Activated naive CD8-positive, alpha-beta T cell treated with anti-CD3 and anti-CD28 coated beads, Interleukin-2, amount 10 ng/mL, durations not matched to agents 7 days and 5 days (primary cell): ENCODE results near the gene CROCC2. TPM values are rescaled to one million over a fixed set of nuclear protein-coding genes. Genes with fewer than 3 reads are reported as not detected.

Source experiments
- ATAC-seq: fragments of 150-1000 bp; cut with Tn5 transposase; one replicate; pipeline ENCODE4 v1.10.0; 2021; ENCODE audit warnings: low read depth, moderate library complexity
- POLR2A ChIA-PET: fragments of 350-600 bp; sonication (Branson Sonifier 250); formaldehyde crosslinking; loops from one replicate; lab custom pipeline; 2021; ENCODE audit warnings: antibody characterized with exemption; lab: Charles Lee
- DNase-seq: peaks from one replicate; pipeline ENCODE4 v3.0.0; 2021
- H3K27ac Mint-ChIP-seq: one replicate; pipeline ENCODE4 v1.8.0; 2022; ENCODE audit warnings: mild to moderate bottlenecking, mixed read lengths
- H3K27me3 Mint-ChIP-seq: one replicate; pipeline ENCODE4 v1.8.0; 2022; ENCODE audit warnings: mild to moderate bottlenecking, moderate library complexity, mixed read lengths
- H3K36me3 Mint-ChIP-seq: one replicate; pipeline ENCODE4 v1.8.0; 2021; ENCODE audit warnings: mild to moderate bottlenecking, mixed read lengths
- H3K4me1 Mint-ChIP-seq: one replicate; pipeline ENCODE4 v1.8.0; 2021; ENCODE audit warnings: mixed read lengths
- H3K4me3 Mint-ChIP-seq: one replicate; pipeline ENCODE4 v1.8.0; 2022; ENCODE audit warnings: mild to moderate bottlenecking, moderate library complexity, mixed read lengths
- H3K9me3 Mint-ChIP-seq: one replicate; pipeline ENCODE4 v1.8.0; 2021; ENCODE audit warnings: mixed read lengths
- total RNA-seq, 2 experiments: library from RNA; stranded (reverse); gene quantifications; one replicate each; pipeline ENCODE4 v1.2.3, GENCODE V29; 2021

CROCC2 gene
- total RNA-seq, 2 experiments from 2014 or later: not detected

DNA sequence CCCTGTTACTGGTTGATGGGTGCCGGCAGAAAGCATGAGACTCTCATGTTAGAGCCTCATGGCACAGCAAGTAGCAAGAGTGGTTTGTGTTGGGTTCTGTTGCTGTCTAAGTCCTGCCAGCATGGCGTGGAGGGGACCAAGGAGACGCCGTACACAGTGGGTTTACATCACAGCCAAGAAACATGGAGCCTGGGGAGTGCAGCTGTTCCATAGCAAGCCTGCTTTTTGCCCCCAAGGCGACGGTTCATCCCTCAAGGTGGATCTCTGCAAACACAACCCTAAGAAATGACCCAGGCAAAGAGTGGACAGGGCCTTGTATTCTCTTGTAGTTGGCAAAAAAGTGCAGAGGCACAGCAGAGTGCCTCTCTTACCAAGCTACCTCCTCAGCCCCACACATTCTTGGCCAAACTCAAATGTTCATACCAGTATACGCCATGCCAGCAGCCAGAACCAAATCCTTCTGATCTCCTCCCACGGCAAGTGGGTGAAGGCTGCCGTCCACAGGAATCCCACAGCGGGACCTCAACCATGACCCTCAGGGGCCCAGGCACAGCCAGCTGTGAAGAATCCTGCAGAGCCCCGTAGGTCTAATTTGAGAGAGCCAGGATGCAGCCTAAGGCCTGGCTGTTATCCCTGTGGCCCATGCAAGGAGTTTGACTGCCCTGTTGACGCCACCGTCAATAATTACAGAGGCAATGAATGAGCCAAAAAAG is 111.2 kb downstream of the CROCC2 start:
- Mint-ChIP-seq H3K4me3 (no peak overlapping the region), H3K4me1 (peaks cover 2% of the 10 kb centered on the region), H3K9me3 (peaks cover 5% of the 10 kb centered on the region), H3K27ac (no peak overlapping the region), H3K36me3 (no peaks in the 10 kb centered on the region), H3K27me3 (no peaks in the 10 kb centered on the region)
- POLR2A ChIA-PET: interaction anchor here (0.7 kb wide), 1 partner anchor 302 kb away, joined by 4 read pairs; no protein-coding TSS in a partner anchor
- no peak for ATAC-seq
- no peak for DNase-seq

DNA sequence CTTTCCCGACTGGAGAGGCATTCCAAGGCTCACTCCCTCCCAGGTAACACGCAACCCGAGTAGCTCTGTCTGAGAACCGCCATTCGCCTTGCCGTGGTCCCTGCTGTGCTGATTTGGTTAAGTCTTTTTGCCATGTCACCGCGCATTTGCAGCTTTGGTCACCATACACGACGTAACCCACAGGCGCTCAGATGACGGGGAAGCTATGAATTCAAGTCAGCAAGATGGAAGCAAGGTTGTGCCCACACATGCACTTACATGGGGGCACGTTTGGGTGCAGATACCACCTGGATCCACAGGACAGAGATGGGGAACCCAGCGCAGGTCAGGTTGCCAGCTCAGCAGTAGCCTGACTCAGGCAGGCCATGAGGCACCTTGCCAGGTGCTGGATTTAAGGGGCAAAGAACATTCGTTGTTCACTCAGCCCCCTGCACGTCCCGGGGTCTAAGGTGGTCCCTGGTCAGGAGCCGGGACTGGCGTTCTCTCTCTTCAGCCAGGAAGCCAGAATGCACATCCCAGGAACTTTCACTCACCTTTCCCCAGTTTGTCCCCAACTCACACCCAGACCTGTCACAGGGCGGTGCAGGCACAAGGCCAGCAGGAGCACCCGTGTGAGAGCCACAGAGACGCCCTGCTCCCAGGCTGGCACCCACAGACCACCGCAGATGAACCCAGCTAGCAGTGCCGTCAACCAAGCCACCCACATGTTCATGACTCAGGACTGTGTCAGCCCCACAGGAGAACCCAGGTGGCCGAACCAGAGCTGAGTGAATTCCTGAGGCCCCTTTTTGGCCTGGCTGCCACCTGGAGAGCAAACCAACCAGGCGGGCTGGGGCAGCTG is 112.1 kb downstream of the CROCC2 start:
- Mint-ChIP-seq H3K9me3 (peaks cover 5% of the 10 kb centered on the region), H3K4me1 (no peaks in the 10 kb centered on the region), H3K27me3 (no peaks in the 10 kb centered on the region), H3K4me3 (no peak overlapping the region), H3K27ac (no peak overlapping the region), H3K36me3 (no peaks in the 10 kb centered on the region)
- DNase-seq (no peak), ATAC-seq (no peak)
- POLR2A ChIA-PET: no interaction called here

DNA sequence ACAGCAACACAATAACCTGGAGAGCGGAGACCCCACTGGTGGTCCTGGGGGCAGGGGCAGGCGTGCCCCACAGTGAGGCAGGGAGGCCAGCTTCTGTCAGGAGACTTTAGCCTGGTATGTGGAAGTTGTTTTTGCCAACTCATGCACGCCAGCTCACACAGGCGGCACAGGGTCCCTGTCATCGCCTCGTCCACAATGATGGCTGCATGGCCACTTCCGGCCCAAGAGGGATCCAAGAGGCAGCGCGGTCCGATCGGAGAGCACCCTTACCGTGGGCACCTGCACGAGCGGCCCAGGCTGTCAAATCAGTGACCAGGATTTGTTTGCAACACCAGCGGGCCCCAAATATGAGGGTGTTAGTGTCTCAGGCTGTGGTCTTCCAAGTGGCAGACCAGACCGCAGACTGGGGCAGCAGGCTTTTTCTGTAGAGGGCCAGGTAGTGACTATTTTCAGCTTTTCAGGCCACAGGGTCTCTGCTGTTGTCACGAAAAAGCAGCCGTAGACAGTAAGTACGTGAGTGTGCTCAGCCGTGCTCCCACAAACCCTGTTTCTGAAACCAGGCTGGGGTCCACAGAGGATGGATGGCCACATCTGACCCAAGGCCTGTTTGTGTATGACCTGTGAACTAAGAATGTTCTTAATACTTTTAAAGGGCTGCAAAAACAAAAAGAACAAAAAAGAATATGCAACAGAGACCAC is 113.5 kb downstream of the CROCC2 start:
- POLR2A ChIA-PET: no interaction called here
- ATAC-seq: no peak
- DNase-seq: no peak
- Mint-ChIP-seq H3K4me3 (no peak overlapping the region), H3K27ac (no peak overlapping the region), H3K9me3 (peaks cover 5% of the 10 kb centered on the region), H3K27me3 (no peaks in the 10 kb centered on the region), H3K36me3 (no peaks in the 10 kb centered on the region), H3K4me1 (no peaks in the 10 kb centered on the region)

DNA sequence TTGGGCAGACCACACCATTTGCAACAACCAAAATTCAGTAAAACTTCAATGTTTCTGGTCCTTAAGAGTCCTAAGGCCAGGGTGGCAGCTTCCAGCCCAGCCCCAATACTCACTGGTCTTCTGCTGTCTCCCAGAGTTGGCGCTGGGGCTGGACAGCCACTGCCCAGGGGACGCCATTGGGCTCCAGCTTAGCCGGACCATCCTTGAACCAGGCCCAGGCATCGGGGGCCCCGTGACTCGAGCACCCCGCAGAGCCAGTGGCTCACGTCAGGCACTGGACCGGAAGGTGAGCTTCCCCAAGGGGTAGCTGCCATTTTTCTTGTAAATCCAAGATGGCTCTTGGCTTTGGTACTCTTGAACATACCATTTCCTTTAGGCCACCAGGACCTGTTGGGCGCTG is 114.1 kb downstream of the CROCC2 start:
- POLR2A ChIA-PET: no interaction called here
- ATAC-seq (no peak), DNase-seq (no peak)
- Mint-ChIP-seq H3K4me1 (no peaks in the 10 kb centered on the region), H3K27ac (no peak overlapping the region), H3K27me3 (no peaks in the 10 kb centered on the region), H3K9me3 (peaks cover 8% of the 10 kb centered on the region), H3K4me3 (no peak overlapping the region), H3K36me3 (no peaks in the 10 kb centered on the region)

DNA sequence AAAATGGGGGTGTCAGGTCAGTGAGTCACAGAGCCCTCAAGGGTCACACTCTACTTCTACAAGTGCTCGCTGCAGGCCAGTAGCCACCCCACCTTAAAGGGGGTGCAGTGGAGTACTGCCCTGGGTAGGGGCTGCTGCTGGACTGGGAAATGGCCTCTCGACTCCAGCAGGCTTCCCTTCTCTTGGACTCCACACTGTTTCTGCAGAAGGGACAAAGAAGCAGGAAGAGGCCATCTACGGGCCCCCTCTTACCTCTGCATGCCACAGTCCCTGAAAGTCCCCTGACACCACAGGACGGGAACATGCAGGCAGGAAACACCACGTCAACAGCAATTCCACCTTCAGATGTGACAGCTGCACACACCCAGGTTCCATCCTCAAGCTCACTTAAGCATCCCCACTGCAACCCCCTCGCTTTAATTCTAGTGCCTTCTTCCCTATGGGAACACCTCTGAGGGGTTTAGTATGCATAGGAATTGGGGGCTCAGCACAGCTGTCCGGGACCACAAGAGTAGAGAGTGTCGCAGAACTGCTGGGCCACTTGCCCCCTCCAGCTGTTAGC is 114.6 kb downstream of the CROCC2 start:
- ATAC-seq (no peak), DNase-seq (no peak)
- no peak overlapping the region for H3K27ac Mint-ChIP-seq
- H3K27me3 Mint-ChIP-seq: no peaks in the 10 kb centered on the region
- H3K36me3 Mint-ChIP-seq: peaks cover 3% of the 10 kb centered on the region
- POLR2A ChIA-PET: no interaction called here
- peaks cover 12% of the 10 kb centered on the region for H3K9me3 Mint-ChIP-seq
- H3K4me1 Mint-ChIP-seq: no peaks in the 10 kb centered on the region
- H3K4me3 Mint-ChIP-seq: no peak overlapping the region

DNA sequence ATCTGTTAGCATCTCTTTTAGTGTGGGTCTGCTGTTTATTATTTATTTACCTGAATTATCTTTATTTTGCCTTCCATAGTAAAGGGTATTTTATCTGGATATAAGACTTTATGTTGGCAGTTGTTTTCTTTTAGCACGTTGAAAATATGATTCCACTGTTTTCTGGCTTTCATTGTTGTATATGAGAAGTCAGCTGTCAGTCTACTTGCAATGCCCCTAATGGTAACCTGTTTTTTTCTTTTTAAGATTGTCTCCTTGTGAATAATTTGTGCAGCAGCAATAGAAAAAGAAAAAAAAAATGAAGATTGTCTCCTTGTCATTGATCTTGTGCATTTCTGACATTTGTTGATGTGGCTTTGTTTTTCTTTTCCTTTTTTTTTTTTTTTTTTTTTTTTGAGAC is 119.5 kb downstream of the CROCC2 start:
- no peak for ATAC-seq

DNA sequence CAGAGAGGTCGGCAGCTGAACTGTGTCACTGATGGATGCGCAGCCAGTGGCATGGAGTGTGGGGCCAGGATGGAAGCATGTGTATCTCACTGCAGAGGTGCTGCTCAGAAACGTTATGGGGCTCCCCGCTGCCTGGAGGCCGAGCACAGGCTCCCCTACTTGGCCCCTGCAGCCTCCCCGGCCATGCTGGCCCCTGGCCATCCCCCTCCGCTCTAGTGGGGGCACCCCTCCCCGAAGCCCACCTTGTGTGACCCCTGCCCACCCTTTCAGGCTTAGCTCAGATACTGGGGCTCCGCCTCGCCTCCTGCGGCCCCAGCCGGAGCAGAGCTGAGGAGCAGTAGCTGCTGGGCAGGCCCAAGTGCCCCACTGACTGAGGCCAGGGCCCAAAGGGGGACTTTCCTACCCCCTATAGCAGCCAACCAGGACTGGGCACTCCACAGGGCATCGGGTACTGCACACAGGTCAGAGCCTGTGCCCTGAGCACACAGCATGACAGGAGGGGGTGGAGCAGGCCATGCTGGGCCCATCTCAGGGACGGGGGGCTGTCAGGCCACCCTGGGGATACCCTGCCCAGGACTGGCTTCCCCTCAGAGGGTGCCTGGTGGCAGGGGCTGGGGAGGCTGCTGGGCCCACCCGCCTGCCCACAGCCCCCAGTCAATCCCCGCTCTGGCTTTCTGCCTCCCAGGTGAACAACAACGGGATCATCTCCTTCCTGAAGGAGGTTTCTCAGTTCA is 123.6 kb downstream of the CROCC2 start:
- Mint-ChIP-seq H3K4me1 (no peaks in the 10 kb centered on the region), H3K36me3 (peaks cover 5% of the 10 kb centered on the region), H3K27ac (no peak overlapping the region), H3K9me3 (peaks cover 12% of the 10 kb centered on the region), H3K4me3 (no peak overlapping the region), H3K27me3 (no peaks in the 10 kb centered on the region)
- ATAC-seq (no peak), DNase-seq (no peak)
- POLR2A ChIA-PET: no interaction called here

More for the DNA sequence above, 119.5 kb downstream of the CROCC2 start:
- DNase-seq: no peak
- H3K9me3 Mint-ChIP-seq: peaks cover 18% of the 10 kb centered on the region
- POLR2A ChIA-PET: no interaction called here
- H3K27me3 Mint-ChIP-seq: no peaks in the 10 kb centered on the region
- no peak overlapping the region for H3K4me3 Mint-ChIP-seq
- no peak overlapping the region for H3K27ac Mint-ChIP-seq
- H3K4me1 Mint-ChIP-seq: no peaks in the 10 kb centered on the region
- peaks cover 5% of the 10 kb centered on the region for H3K36me3 Mint-ChIP-seq

DNA sequence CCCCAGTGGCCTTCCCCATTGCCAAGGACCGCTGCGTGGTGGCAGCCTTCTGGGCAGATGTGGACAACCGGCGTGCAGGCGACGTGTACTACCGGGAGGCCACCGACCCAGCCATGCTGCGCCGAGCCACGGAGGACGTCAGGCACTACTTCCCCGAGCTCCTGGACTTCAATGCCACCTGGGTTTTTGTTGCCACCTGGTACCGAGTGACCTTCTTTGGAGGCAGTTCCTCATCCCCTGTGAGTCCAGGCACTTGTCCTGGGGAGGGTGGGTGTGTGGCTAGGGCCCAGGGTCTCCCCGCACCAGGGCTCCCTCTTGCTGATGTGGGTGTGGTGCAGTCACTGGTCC is 124.2 kb downstream of the CROCC2 start:
- ATAC-seq (no peak), DNase-seq (no peak)
- POLR2A ChIA-PET: no interaction called here
- Mint-ChIP-seq H3K27ac (no peak overlapping the region), H3K36me3 (peaks cover 5% of the 10 kb centered on the region), H3K27me3 (no peaks in the 10 kb centered on the region), H3K4me3 (no peak overlapping the region), H3K4me1 (no peaks in the 10 kb centered on the region), H3K9me3 (peaks cover 9% of the 10 kb centered on the region)

DNA sequence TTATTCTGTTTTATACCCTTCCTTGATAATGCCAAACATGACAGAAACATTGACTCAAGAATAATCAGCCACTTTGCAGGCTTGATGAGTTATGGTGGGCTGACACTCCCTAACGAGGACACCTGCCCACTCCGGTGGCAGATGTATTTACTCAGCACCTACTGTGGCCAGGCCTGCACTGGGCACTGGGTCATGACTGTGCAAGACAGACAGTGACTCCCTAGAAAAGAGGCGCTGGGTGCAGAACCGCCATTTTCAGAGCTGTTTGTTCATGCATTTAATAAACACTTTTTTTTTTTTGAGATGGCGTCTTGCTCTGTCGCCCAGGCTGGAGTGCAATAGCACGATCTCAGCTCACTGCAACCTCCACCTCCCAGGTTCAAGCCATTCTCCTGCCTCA is 124.7 kb downstream of the CROCC2 start:
- Mint-ChIP-seq H3K27ac (no peak overlapping the region), H3K4me1 (no peaks in the 10 kb centered on the region), H3K9me3 (peaks cover 6% of the 10 kb centered on the region), H3K4me3 (no peak overlapping the region), H3K27me3 (no peaks in the 10 kb centered on the region), H3K36me3 (peaks cover 2% of the 10 kb centered on the region)
- POLR2A ChIA-PET: no interaction called here
- DNase-seq (no peak), ATAC-seq (no peak)

DNA sequence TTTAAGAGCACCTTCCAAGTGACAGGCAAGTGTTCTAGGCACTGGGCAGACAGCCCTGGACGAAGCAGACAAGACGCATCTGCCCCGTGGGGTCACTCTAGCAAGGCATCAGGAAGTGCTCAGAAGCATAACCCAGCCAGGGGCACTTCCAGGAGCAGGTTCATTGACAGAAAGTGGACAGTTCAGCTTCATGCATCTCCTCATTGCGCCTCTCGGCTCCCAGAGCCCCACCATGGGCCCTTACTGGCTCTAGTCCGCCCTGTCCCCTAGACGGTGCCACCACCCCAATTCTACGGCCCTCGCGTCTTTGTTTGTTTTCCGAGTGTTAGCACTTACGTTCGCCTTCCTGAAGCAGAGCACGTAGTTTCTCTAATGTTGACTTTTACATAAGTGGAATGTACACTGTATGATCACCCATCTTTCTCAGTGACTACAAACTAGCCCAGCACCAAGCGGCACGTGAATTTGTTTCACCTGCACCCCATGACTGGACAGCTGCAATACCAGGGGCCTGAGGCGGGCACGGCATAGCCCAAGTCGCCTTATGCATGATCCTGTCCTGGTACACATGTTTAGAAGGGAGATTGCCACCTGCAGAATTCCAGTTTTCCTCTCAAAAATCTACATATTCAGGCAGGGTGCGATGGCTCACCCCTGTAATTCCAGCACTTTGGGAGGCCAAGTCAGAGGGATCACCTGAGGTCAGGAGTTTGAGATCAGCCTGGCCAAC is 125.5 kb downstream of the CROCC2 start:
- Mint-ChIP-seq H3K4me3 (no peak overlapping the region), H3K27ac (no peak overlapping the region), H3K27me3 (no peaks in the 10 kb centered on the region), H3K9me3 (peaks cover 4% of the 10 kb centered on the region), H3K36me3 (no peaks in the 10 kb centered on the region), H3K4me1 (no peaks in the 10 kb centered on the region)
- DNase-seq (no peak), ATAC-seq (no peak)
- POLR2A ChIA-PET: no interaction called here

DNA sequence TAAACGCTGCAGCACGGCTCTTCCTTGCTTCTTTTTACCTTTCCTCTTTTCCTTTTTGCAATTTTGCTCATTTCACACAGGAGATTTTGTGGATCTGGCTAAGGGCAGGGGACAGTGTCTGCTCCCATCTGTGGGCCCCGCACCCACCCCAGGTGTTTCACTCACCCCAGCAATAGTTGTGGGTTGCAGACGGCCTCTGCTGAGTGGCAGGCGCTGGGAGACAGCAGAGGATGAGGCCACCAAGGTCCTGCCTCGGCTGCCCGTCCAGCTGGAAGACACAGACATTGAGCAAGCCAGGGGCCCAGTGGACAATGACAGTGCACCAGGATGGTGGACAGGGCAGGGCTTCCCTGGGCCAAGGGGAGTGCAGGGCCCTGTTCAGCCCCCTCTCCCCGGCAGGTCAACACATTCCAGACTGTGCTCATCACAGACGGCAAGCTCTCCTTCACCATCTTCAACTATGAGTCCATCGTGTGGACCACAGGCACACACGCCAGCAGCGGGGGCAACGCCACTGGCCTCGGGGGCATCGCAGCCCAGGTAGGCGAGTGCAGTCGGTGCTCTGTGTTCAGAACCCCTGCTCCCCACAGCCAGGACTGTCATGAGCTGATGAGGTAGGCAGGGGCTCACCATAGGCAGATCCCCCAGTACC is 127.3 kb downstream of the CROCC2 start:
- Mint-ChIP-seq H3K36me3 (no peaks in the 10 kb centered on the region), H3K9me3 (peaks cover under 1% of the 10 kb centered on the region), H3K4me3 (no peak overlapping the region), H3K27me3 (peaks cover 2% of the 10 kb centered on the region), H3K27ac (no peak overlapping the region), H3K4me1 (peaks cover 8% of the 10 kb centered on the region)
- DNase-seq (no peak), ATAC-seq (no peak)
- POLR2A ChIA-PET: no interaction called here

DNA sequence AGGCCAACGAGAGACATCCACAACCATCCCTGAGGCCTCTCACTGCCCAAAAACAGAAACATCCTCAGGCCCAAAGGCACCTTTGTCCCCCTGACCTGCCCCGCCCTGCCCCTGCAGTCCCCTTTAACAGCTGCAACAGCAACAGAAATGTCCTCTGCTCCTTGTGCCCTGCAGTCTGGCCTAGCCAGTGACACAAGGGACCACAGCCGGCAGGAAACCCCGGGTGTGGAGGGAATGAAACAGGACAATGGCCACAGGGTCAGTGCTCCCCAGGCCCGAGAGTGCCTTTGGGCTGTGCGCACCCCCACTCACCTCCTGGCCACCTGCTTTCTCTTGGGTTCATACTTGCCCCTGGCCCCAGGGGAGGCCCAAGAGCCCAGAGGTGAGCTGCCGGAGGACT is 127.9 kb downstream of the CROCC2 start:
- Mint-ChIP-seq H3K9me3 (no peaks in the 10 kb centered on the region), H3K27ac (no peak overlapping the region), H3K4me1 (peaks cover 8% of the 10 kb centered on the region), H3K27me3 (peaks cover 2% of the 10 kb centered on the region), H3K36me3 (no peaks in the 10 kb centered on the region), H3K4me3 (no peak overlapping the region)
- POLR2A ChIA-PET: no interaction called here
- DNase-seq (no peak), ATAC-seq (no peak)
